Skeletal muscle tissue (tissue), 4 donors: ENCODE results near the gene POU2F1. TPM values are rescaled to one million over a fixed set of nuclear protein-coding genes. Genes with fewer than 3 reads are reported as not detected.

Experiments
- H3K27ac ChIP-seq: one replicate; pipeline ENCODE4 v1.7.0; 2013; ENCODE audit warnings: mild to moderate bottlenecking, low read depth, low read length, inconsistent platforms
- H3K27me3 ChIP-seq, 3 donors: one replicate each; pipeline ENCODE4 v1.7.0; 2013; ENCODE audit warnings: low read length in 3 of 3; ENCODE audit not compliant: control insufficient read depth in 3 of 3, insufficient read depth in 3 of 3
- H3K36me3 ChIP-seq, 3 donors: one replicate each; pipeline ENCODE4 v1.7.0; 2013; ENCODE audit warnings: low read length in 3 of 3; ENCODE audit not compliant: control insufficient read depth in 3 of 3, insufficient read depth in 3 of 3
- H3K4me1 ChIP-seq, 3 donors: one replicate each; pipeline ENCODE4 v1.7.0; 2013; ENCODE audit warnings: low read length in 3 of 3, mild to moderate bottlenecking in 3 of 3; ENCODE audit not compliant: control insufficient read depth in 3 of 3, insufficient read depth in 3 of 3
- H3K4me3 ChIP-seq, 3 donors: one replicate each; pipeline ENCODE4 v1.7.0; 2013; ENCODE audit warnings: low read length in 3 of 3
- H3K9ac ChIP-seq, 3 donors: one replicate each; pipeline ENCODE4 v1.7.0; 2013; ENCODE audit warnings: low read length in 3 of 3, mild to moderate bottlenecking in 3 of 3, moderate library complexity in 2 of 3, low read depth in 1 of 3
- H3K9me3 ChIP-seq, 3 donors: one replicate each; pipeline ENCODE4 v1.7.0; 2013; ENCODE audit warnings: low read length in 3 of 3; ENCODE audit not compliant: control insufficient read depth in 3 of 3
- total RNA-seq: library from RNA; depleted of rRNA; stranded (reverse); fragments of >200 nt; gene quantifications from one replicate; pipeline ENCODE4 v1.2.3, GENCODE V29; 2014
- donor health status: Osteomylitis.

The POU2F1 gene
- total RNA-seq, 1 donor from 2014 or later: 11.5 TPM

DNA sequence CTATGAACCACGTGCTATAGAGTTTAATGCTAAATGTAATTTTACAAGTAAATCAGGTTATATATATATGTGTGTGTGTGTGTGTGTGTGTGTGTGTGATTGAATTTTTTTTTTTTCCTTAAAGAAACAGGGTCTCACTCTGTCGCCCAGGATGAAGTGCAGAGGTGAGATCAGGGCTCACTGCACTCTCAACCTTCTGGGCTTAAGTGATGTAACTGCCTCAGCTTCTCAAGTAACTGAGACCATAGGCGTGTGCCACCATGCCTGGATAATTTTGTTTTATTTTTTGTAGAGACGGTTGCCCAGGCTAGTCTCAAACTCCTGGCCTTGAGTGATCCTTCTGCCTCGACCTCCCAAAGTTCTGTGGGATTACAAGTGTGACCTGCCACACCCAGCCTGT, 26.3 kb downstream of the POU2F1 start:
- no peaks in the 10 kb centered on the region for H3K27me3 ChIP-seq
- H3K9ac ChIP-seq: no peak overlapping the region
- no peaks in the 10 kb centered on the region for H3K9me3 ChIP-seq
- H3K36me3 ChIP-seq: no peaks in the 10 kb centered on the region
- H3K4me3 ChIP-seq: no peak overlapping the region
- peaks cover 0 to 6% (median 0%) of the 10 kb centered on the region in 3 donors for H3K4me1 ChIP-seq
- no peak overlapping the region for H3K27ac ChIP-seq

GRCh38 chr1:167247754-167248153, 27.1 kb downstream of the POU2F1 start:
- Histone ChIP-seq H3K36me3 (no peaks in the 10 kb centered on the region), H3K27me3 (no peaks in the 10 kb centered on the region), H3K4me1 (peaks cover 0 to 4% (median 0%) of the 10 kb centered on the region in 3 donors), H3K27ac (no peak overlapping the region), H3K9me3 (no peaks in the 10 kb centered on the region), H3K9ac (no peak overlapping the region), H3K4me3 (no peak overlapping the region)

GRCh38 chr1:167248707-167249642, 28.3 kb downstream of the POU2F1 start:
- Histone ChIP-seq H3K9me3 (no peaks in the 10 kb centered on the region), H3K27me3 (no peaks in the 10 kb centered on the region), H3K9ac (no peak overlapping the region), H3K36me3 (no peaks in the 10 kb centered on the region), H3K27ac (no peak overlapping the region), H3K4me1 (peaks cover 0 to 4% (median 0%) of the 10 kb centered on the region in 3 donors), H3K4me3 (no peak overlapping the region)

DNA sequence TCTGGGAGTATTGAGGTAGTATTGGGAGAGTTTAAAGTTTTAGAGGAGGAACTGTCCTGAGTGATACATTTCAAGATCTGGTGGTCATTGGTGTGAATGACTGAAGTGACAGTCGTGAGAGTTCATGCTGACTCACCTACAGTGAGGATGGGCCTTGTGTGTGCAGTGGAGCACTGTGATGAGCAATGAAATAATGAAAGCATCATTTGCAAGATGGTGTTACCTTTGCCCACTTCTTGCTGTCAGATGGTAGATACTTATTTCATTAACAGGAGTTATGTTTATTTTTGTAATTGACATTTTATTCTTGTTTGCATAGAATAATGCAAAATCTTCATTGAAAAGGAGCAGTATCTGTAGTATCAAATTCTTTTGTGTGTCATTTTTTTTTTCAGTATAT, 29.0 kb downstream of the POU2F1 start:
- Histone ChIP-seq H3K4me1 (peaks cover 0 to 4% (median 0%) of the 10 kb centered on the region in 3 donors), H3K27ac (no peak overlapping the region), H3K4me3 (no peak overlapping the region), H3K36me3 (no peaks in the 10 kb centered on the region), H3K27me3 (no peaks in the 10 kb centered on the region), H3K9me3 (no peaks in the 10 kb centered on the region), H3K9ac (no peak overlapping the region)

DNA sequence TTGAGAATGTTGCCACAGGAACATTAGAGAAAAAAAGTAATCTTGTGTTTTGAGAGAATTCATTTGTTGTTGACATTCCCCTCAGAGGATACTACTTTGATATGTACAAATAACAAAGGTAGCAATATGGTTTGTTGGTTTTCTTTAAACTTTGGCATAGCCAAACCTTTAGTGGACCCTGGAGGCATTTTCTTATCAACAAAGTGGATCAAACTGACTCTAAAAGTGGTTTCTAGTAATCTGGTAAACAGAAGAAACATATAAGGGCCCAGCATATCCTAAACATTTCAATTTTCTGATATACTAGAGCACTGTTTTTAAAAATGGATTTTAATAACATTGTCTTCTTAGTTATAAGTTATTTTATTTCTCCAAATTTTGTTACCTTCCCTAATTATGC, 29.8 kb downstream of the POU2F1 start:
- no peaks in the 10 kb centered on the region for H3K27me3 ChIP-seq
- H3K4me1 ChIP-seq: peaks cover 0 to 4% (median 0%) of the 10 kb centered on the region in 3 donors

GRCh38 chr1:167251472-167251871, 30.8 kb downstream of the POU2F1 start:
- no peaks in the 10 kb centered on the region for H3K36me3 ChIP-seq
- H3K9ac ChIP-seq: no peak overlapping the region
- no peaks in the 10 kb centered on the region for H3K27me3 ChIP-seq
- no peak overlapping the region for H3K27ac ChIP-seq
- no peak overlapping the region for H3K4me3 ChIP-seq
- H3K9me3 ChIP-seq: no peaks in the 10 kb centered on the region
- peaks cover 0 to 4% (median 0%) of the 10 kb centered on the region in 3 donors for H3K4me1 ChIP-seq

More for the DNA sequence above, 29.8 kb downstream of the POU2F1 start:
- Histone ChIP-seq H3K36me3 (no peaks in the 10 kb centered on the region), H3K9ac (no peak overlapping the region), H3K27ac (no peak overlapping the region), H3K4me3 (no peak overlapping the region), H3K9me3 (no peaks in the 10 kb centered on the region)

DNA sequence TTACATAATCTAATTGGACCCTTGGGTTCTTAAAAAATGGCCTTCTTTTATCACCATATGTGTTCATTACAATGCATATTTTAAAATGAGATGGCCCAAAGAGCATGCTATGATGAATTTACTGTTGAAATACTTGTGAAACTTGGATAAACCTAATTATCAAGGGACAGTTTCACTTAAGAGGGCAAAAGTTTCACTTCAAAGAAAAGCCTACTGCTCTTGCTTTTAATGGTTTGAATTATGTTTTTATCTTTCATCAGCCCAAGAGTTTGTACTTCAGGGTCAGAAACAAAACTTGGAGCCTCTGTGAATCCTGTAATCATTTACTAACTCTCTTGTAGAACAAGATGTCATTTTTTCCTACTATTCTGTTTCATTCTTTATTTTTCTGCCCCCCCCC, 32.3 kb downstream of the POU2F1 start:
- no peak overlapping the region for H3K4me3 ChIP-seq
- H3K9ac ChIP-seq: no peak overlapping the region
- no peak overlapping the region for H3K27ac ChIP-seq
- H3K9me3 ChIP-seq: no peaks in the 10 kb centered on the region
- H3K36me3 ChIP-seq: no peaks in the 10 kb centered on the region
- H3K27me3 ChIP-seq: no peaks in the 10 kb centered on the region
- peaks cover 0 to 4% (median 0%) of the 10 kb centered on the region in 3 donors for H3K4me1 ChIP-seq

- Histone ChIP-seq H3K27me3 (no peaks in the 10 kb centered on the region), H3K4me3 (no peak overlapping the region), H3K27ac (no peak overlapping the region), H3K36me3 (no peaks in the 10 kb centered on the region), H3K9me3 (no peaks in the 10 kb centered on the region), H3K9ac (no peak overlapping the region), H3K4me1 (peaks cover 0 to 24% (median 21%) of the 10 kb centered on the region in 3 donors)
These were observed 38.2 kb downstream of the POU2F1 start for GRCh38 chr1:167258858-167259257.

- H3K9ac ChIP-seq: no peak overlapping the region
- no peak overlapping the region for H3K27ac ChIP-seq
- H3K27me3 ChIP-seq: no peaks in the 10 kb centered on the region
- no peak overlapping the region for H3K4me3 ChIP-seq
- no peaks in the 10 kb centered on the region for H3K36me3 ChIP-seq
- H3K9me3 ChIP-seq: no peaks in the 10 kb centered on the region
- peaks cover 5 to 28% (median 24%) of the 10 kb centered on the region in 3 donors for H3K4me1 ChIP-seq
These were observed 42.1 kb downstream of the POU2F1 start for GRCh38 chr1:167262836-167263235.

GRCh38 chr1:167263344-167263743, 42.7 kb downstream of the POU2F1 start:
- Histone ChIP-seq H3K27ac (no peak overlapping the region), H3K4me1 (peaks cover 7 to 30% (median 25%) of the 10 kb centered on the region in 3 donors), H3K9ac (no peak overlapping the region), H3K27me3 (no peaks in the 10 kb centered on the region), H3K9me3 (no peaks in the 10 kb centered on the region), H3K36me3 (no peaks in the 10 kb centered on the region), H3K4me3 (no peak overlapping the region)
